WTC11 (cell line): ENCODE measurements around the gene TOX2. TPM values are rescaled to one million over a fixed set of nuclear protein-coding genes. Genes with fewer than 3 reads are reported as not detected.
A peak's percentile ranks its signal among the peaks of the same experiment; 100 is the strongest.

Experiments
- ATAC-seq: fragments of 200-7000 bp; cut with Tn5 transposase; 2 replicates; pipeline ENCODE4 v1.10.0; 2021; ENCODE audit warnings: mild to moderate bottlenecking, moderate library complexity
- CTCF ChIA-PET: fragments of 300-600 bp; sonication (Branson Sonifier 250); formaldehyde crosslinking; loops from one replicate; lab custom pipeline; 2021; ENCODE audit warnings: antibody characterized with exemption; lab: Charles Lee
- POLR2A ChIA-PET: fragments of 350-600 bp; sonication (Branson Sonifier 250); formaldehyde crosslinking; loops from one replicate; lab custom pipeline; 2021; ENCODE audit warnings: antibody characterized with exemption; lab: Charles Lee
- DNase-seq: peaks from one replicate; pipeline ENCODE4 v3.0.0; 2021; ENCODE audit warnings: low spot score
- H3K27ac Mint-ChIP-seq: 2 replicates; pipeline ENCODE4 v1.8.0; 2021; ENCODE audit warnings: mixed read lengths
- H3K27me3 Mint-ChIP-seq: 2 replicates; pipeline ENCODE4 v1.8.0; 2021; ENCODE audit warnings: low read depth, mild to moderate bottlenecking, moderate library complexity, mixed read lengths
- H3K36me3 Mint-ChIP-seq: 2 replicates; pipeline ENCODE4 v1.8.0; 2021; ENCODE audit warnings: mixed read lengths
- H3K4me1 Mint-ChIP-seq: 2 replicates; pipeline ENCODE4 v1.8.0; 2022; ENCODE audit warnings: mixed read lengths
- H3K4me3 Mint-ChIP-seq: 2 replicates; pipeline ENCODE4 v1.8.0; 2021; ENCODE audit warnings: mild to moderate bottlenecking, moderate library complexity, mixed read lengths
- H3K9me3 Mint-ChIP-seq: 2 replicates; pipeline ENCODE4 v1.8.0; 2021; ENCODE audit warnings: mixed read lengths
- ATF1 ChIP-seq: sonication (generic); formaldehyde crosslinking; IDR thresholded peaks from 2 replicates; pipeline ENCODE4 v1.8.1; 2023; ENCODE audit warnings: mild to moderate bottlenecking, moderate library complexity, missing genetic modification reagents
- ATF3 ChIP-seq: sonication (generic); formaldehyde crosslinking; conservative IDR thresholded peaks from 2 replicates; pipeline ENCODE4 v1.8.1; 2022; ENCODE audit warnings: mild to moderate bottlenecking, missing genetic modification reagents
- ATF6 ChIP-seq: sonication (generic); formaldehyde crosslinking; IDR thresholded peaks from 2 replicates; pipeline ENCODE4 v1.8.1; 2023; ENCODE audit warnings: mild to moderate bottlenecking, missing genetic modification reagents
- CBFB ChIP-seq: sonication (generic); formaldehyde crosslinking; IDR thresholded peaks from 2 replicates; pipeline ENCODE4 v1.8.1; 2022; ENCODE audit warnings: mild to moderate bottlenecking, low read depth, missing genetic modification reagents
- CREB1 ChIP-seq: sonication (generic); formaldehyde crosslinking; IDR thresholded peaks from 2 replicates; pipeline ENCODE4 v1.8.0; 2023; ENCODE audit warnings: mild to moderate bottlenecking, missing genetic modification reagents
- ETV6 ChIP-seq: sonication (generic); formaldehyde crosslinking; IDR thresholded peaks from 2 replicates; pipeline ENCODE4 v1.8.1; 2022; ENCODE audit warnings: mild to moderate bottlenecking, missing genetic modification reagents
- FOXJ3 ChIP-seq: sonication (generic); formaldehyde crosslinking; IDR thresholded peaks from 2 replicates; pipeline ENCODE4 v1.9.0; 2021; ENCODE audit warnings: missing genetic modification reagents, mild to moderate bottlenecking, borderline replicate concordance
- HMGXB4 ChIP-seq: sonication (generic); formaldehyde crosslinking; IDR thresholded peaks from 2 replicates; pipeline ENCODE4 v1.8.1; 2023; ENCODE audit warnings: mild to moderate bottlenecking, moderate library complexity, missing genetic modification reagents
- NFE2L1 ChIP-seq: sonication (generic); formaldehyde crosslinking; IDR thresholded peaks from 2 replicates; pipeline ENCODE4 v1.8.1; 2023; ENCODE audit warnings: missing genetic modification reagents
- NR2C2 ChIP-seq: sonication (generic); formaldehyde crosslinking; IDR thresholded peaks from 2 replicates; pipeline ENCODE4 v1.8.0; 2022; ENCODE audit warnings: mild to moderate bottlenecking, missing genetic modification reagents
- PRRX2 ChIP-seq: fragments of 250-450 bp; sonication (Bioruptor Pico); IDR thresholded peaks from 2 replicates; pipeline ENCODE4 v1.8.0; 2021; ENCODE audit warnings: mild to moderate bottlenecking
- RELA ChIP-seq: sonication (generic); formaldehyde crosslinking; IDR thresholded peaks from 2 replicates; pipeline ENCODE4 v1.8.1; 2022; ENCODE audit warnings: missing genetic modification reagents, mild to moderate bottlenecking, borderline replicate concordance
- ZNF121 ChIP-seq: sonication (generic); formaldehyde crosslinking; IDR thresholded peaks from 2 replicates; pipeline ENCODE4 v1.8.0; 2023; ENCODE audit warnings: missing genetic modification reagents
- ZNF138 ChIP-seq: sonication (generic); formaldehyde crosslinking; conservative IDR thresholded peaks from 2 replicates; pipeline ENCODE4 v1.8.1; 2022; ENCODE audit warnings: mild to moderate bottlenecking, moderate library complexity, missing genetic modification reagents
- ZNF232 ChIP-seq: sonication (generic); formaldehyde crosslinking; IDR thresholded peaks from 2 replicates; pipeline ENCODE4 v1.8.0; 2022; ENCODE audit warnings: mild to moderate bottlenecking, missing genetic modification reagents
- ZNF263 ChIP-seq: sonication (generic); formaldehyde crosslinking; IDR thresholded peaks from 2 replicates; pipeline ENCODE4 v1.8.1; 2022; ENCODE audit warnings: low read depth, mild to moderate bottlenecking, moderate library complexity, missing genetic modification reagents
- ZNF396 ChIP-seq: fragments of 250-450 bp; sonication (Bioruptor Pico); IDR thresholded peaks from 2 replicates; pipeline ENCODE4 v1.8.0; 2021; ENCODE audit warnings: mild to moderate bottlenecking, moderate library complexity, borderline replicate concordance
- ZNF423 ChIP-seq: fragments of 250-450 bp; sonication (Bioruptor Pico); IDR thresholded peaks from 2 replicates; pipeline ENCODE4 v2.1.2; 2022; ENCODE audit warnings: mild to moderate bottlenecking, moderate library complexity
- total RNA-seq: library from RNA; stranded (reverse); gene quantifications from 3 replicates; pipeline ENCODE4 v1.2.3, GENCODE V29; 2021

The TOX2 gene
- total RNA-seq, 1 experiment from 2014 or later = 3.4 TPM

DNA sequence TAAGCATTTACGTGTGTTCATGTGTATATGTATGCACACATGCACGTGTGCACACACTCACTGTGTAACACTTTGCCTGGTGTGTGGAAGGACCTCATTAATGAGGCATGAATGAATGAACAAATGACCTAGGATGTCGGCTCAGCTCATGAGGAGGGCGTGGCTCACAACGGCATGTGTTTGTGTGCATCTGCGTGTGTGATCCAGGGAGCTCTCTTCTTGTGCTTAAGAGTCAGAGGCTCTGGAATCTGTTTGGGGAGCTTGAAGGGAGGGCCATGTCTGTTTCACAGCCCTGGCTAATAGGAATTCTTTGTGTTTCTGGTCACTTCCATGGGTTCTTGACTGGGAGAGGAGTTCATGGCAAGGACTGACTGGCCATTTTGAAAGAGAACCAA, 32.7 kb downstream of the TOX2 start:
- no peak for TF ChIP-seq ZNF232 (CRISPR knock-in tag)
- TF ChIP-seq ZNF396 = no peak
- TF ChIP-seq ATF1 (CRISPR knock-in tag) = no peak
- TF ChIP-seq FOXJ3 (CRISPR knock-in tag) = no peak
- no peak for TF ChIP-seq ATF6
- no peak for TF ChIP-seq CREB1 (CRISPR knock-in tag)
- TF ChIP-seq, all 79 proteins: peak for 0
- no peak overlapping the region for H3K27ac Mint-ChIP-seq
- no peak for ATAC-seq

DNA sequence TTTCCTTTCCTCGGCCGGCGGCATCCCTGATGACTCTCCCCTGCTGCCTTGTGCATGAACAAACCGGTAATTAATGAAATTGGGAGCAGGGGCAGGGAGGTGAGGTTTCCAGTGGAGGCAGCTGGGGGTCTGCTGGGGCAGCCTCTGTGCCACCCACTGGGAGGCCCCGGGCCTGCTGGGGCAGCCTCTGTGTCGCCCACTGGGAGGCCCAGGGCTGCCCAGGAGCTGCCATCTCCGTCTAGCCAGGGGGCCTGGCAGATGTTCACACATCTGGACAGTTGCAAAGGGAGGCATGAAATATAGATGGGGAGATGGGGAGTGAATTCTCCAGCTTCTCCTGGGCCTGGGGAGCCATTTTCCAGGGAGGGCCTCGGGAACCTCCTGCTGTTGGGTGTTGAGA, 33.8 kb downstream of the TOX2 start:
- H3K4me1 Mint-ChIP-seq = peaks cover 25% of the 10 kb centered on the region
- no peak overlapping the region for H3K4me3 Mint-ChIP-seq
- ChIA-PET CTCF (interaction anchor here (3.3 kb wide), 1 partner anchor 35 kb away, joined by 12 read pairs; no protein-coding TSS in a partner anchor), POLR2A (no interaction called here)
- H3K27me3 Mint-ChIP-seq = no peaks in the 10 kb centered on the region
- H3K9me3 Mint-ChIP-seq = peaks cover 3% of the 10 kb centered on the region; the same call in 1 of the 2 replicates
- no peaks in the 10 kb centered on the region for H3K36me3 Mint-ChIP-seq
- ATAC-seq = no peak
- H3K27ac Mint-ChIP-seq = no peak overlapping the region
- TF ChIP-seq ZNF423 = peak; percentile 96
- no peak for TF ChIP-seq FOXJ3 (CRISPR knock-in tag)
- no peak for DNase-seq

More for the DNA sequence above, 32.7 kb downstream of the TOX2 start:
- Mint-ChIP-seq H3K9me3 (peaks cover 3% of the 10 kb centered on the region; the same call in 1 of the 2 replicates), H3K4me3 (no peak overlapping the region), H3K36me3 (no peaks in the 10 kb centered on the region), H3K27me3 (no peaks in the 10 kb centered on the region), H3K4me1 (peaks cover 35% of the 10 kb centered on the region)
- DNase-seq = no peak
- POLR2A ChIA-PET = no interaction called here
- CTCF ChIA-PET = interaction anchor here (0.8 to 3.3 kb wide), 3 partner anchors 10 to 107 kb away, joined by 3 to 12 read pairs (median 3); no protein-coding TSS in a partner anchor

GRCh38 chr20:43949248-43949647, 34.6 kb downstream of the TOX2 start:
- DNase-seq = no peak
- Mint-ChIP-seq H3K9me3 (no peaks in the 10 kb centered on the region), H3K36me3 (no peaks in the 10 kb centered on the region), H3K27me3 (no peaks in the 10 kb centered on the region), H3K4me1 (peaks cover 26% of the 10 kb centered on the region), H3K27ac (no peak overlapping the region), H3K4me3 (no peak overlapping the region)
- TF ChIP-seq ZNF121 (no peak), FOXJ3 (CRISPR knock-in tag) (no peak), NR2C2 (CRISPR knock-in tag) (no peak), ZNF138 (CRISPR knock-in tag) (no peak), RELA (no peak)
- POLR2A ChIA-PET = no interaction called here
- no peak for ATAC-seq
- CTCF ChIA-PET = interaction anchor here (3.3 kb wide), 1 partner anchor 34 kb away, joined by 12 read pairs; no protein-coding TSS in a partner anchor

GRCh38 chr20:43949741-43950618, 35.3 kb downstream of the TOX2 start:
- Mint-ChIP-seq H3K4me3 (no peak overlapping the region), H3K9me3 (no peaks in the 10 kb centered on the region), H3K36me3 (no peaks in the 10 kb centered on the region), H3K27ac (no peak overlapping the region)
- CTCF ChIA-PET = interaction anchor here (3.3 kb wide), 1 partner anchor 33 kb away, joined by 12 read pairs; no protein-coding TSS in a partner anchor
- TF ChIP-seq ATF3 (CRISPR knock-in tag) (no peak), HMGXB4 (CRISPR knock-in tag) (no peak), NFE2L1 (CRISPR knock-in tag) (no peak), ZNF263 (CRISPR knock-in tag) (no peak), PRRX2 (CRISPR knock-in tag) (no peak), ETV6 (CRISPR knock-in tag) (no peak), CBFB (CRISPR knock-in tag) (no peak), ZNF232 (CRISPR knock-in tag) (no peak)
- TF ChIP-seq, all 79 proteins: peak for 0
- H3K4me1 Mint-ChIP-seq = peaks cover 32% of the 10 kb centered on the region
- DNase-seq = no peak
- no peak for ATAC-seq
- POLR2A ChIA-PET = no interaction called here
- H3K27me3 Mint-ChIP-seq = no peaks in the 10 kb centered on the region
